Heart left ventricle (tissue), 13 donors: Measurements from ENCODE around the gene NUP214.

Source experiments
- CTCF ChIP-seq, 12 donors: fragments of 200-600 bp; sonication (generic) in 4 of 12; IDR thresholded peaks; one replicate each; pipeline versions ENCODE4 v1.5.0 to v1.8.0; 2018 to 2022; ENCODE audit warnings: antibody characterized with exemption in 12 of 12, mild to moderate bottlenecking in 5 of 12
- POLR2A ChIP-seq, 2 donors: fragments of 450-650 bp; IDR thresholded peaks; one replicate each; pipeline ENCODE4 v1.6.1; 2017; ENCODE audit warnings: antibody characterized with exemption in 2 of 2, mild to moderate bottlenecking in 2 of 2, moderate library complexity in 2 of 2
- donor health status: ischemic (EF 13 %, LVEDD 7.1; RV severe dilation, severe dysfunction).
- donor health status: DM: no; HTN: yes; CAD: no.
- donor health status: DM: no; HTN: no; CAD: no.
- donor health status: ischemic (EF 25% LVEDD 6.9; RV normal size, moderate dysfunction).
- donor health status: ischemic (EF 25% LVEDD 5.7; RV mildly dilated, moderate dysfunction).
- donor health status: ischemic (EF 35%, LVEDD 5.7; RV mildly dilated, moderate dysfunction).
- donor health status: nonischemic (EF 11% LVEDD 7.7; RV severe dilation, severe dysfunction).
- donor health status: DM: yes; HTN: yes; CAD: no.
- donor health status: PGD.
- donor health status: ischemic (EF 29% LVEDD 5.4; RV normal size, mild dysfunction).
- donor health status: nonischemic (EF 23%, LVEDD 6.1; RV moderate dilation, normal function).

- TF ChIP-seq CTCF (IDR thresholded peaks at IDR 0.05) (no peak), POLR2A (IDR thresholded peaks at IDR 0.05) (no peak)
Observed at GRCh38 chr9:131206495-131206894, 81.1 kb downstream of the NUP214 start.
